CD4-positive, alpha-beta T cell treated with Interleukin-17A for 1 hour (primary cell): ENCODE measurements around the gene FAM149A.
A peak's percentile ranks its signal among the peaks of the same experiment; 100 is the strongest.

ENCODE experiments used
- DNase-seq: peaks from one replicate; pipeline ENCODE4 v3.0.0-alpha.2; 2020

The FAM149A gene

DNA sequence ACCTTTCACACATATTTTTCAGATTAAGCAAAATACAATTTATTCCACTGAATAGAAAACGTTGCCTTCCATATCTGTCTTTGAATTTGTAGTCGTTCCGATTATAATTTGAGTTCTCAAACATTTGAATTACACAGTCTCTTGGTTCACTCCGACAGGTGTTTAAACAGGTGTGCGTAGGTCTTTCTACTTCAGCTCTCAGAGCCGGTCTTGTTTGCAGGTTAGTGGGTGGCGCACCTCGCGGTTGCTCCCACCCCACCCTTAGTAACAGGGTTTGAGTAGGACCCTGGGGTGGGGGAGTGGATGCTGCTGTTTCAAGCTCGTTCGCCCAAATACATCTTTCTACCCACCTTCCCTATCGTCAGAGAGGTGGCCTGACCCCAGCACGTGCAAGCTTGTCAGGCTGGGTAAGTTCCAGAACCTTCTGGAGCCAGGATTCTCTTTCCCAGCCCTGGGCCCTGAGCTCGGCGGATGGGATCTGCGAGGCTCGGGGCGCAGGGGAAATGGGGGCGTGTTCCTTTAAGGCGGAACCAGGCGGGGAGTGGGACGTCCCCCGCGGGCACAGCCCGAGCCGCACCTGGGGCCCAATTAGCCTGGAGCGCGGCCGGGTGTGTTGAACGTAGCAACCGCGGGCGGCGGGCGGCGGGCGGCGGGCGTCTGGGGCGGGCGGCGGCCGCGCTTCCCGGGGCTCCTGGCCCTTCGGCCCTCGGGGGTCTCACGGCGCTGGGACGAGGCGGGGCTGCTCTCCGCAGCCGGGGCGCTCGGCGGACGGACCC lies at the start of gene FAM149A:
Gene FAM149A (plus strand): TSS at position 591 of the 776 bp plus-strand sequence.
- DNase-seq = peak; percentile 26

DNA sequence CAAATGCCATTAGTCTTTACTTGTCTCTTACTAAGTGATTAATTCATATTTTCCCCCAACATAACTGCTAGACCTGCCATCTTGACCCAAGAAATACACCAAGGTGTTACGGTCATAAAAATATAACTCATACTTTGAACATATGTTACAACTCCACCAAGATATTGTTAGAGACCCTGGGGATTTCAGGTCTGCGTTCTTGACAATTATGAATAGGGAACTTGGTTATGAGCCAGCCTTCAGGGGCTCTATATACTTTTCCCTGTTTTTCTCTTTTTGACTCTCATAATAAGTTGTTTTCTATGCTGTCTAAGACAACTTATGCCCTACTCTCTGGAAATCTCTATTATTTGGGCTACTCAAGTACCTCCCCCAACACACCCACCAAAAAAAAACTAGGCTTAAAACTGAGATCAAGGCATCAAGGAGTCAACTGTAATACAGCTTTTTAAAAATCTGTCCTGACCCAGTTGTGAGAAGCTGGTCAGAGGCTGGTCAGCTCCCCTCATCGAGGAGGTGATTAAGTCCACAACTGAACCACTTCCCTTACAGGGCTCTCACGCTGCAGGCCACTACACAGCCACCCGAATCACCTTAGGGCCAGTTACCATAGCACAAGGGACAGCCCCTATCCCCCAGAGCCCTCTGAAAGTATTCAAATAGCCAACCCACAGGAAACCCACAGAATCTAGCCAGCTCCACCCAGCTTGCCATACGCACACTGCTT lies 46.1 kb upstream of the FAM149A start:
- DNase-seq = peak; percentile 15

DNA sequence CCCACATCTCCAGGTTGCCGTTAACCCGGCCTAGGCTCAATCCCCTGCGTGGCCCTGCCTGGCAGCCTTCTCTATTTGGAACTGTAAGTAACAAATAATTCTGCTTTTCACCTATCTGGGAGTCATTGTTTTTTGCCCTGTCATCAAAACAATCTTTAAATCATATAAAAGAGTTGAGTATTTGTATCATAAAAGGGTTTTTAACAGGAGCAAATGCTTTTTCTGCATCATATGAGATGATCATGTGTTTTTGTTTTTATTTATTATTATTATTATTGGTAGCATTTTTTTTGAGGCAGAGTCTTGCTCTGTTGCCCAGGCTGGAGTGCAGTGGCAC lies 45.6 kb upstream of the FAM149A start:
- no peak for DNase-seq

DNA sequence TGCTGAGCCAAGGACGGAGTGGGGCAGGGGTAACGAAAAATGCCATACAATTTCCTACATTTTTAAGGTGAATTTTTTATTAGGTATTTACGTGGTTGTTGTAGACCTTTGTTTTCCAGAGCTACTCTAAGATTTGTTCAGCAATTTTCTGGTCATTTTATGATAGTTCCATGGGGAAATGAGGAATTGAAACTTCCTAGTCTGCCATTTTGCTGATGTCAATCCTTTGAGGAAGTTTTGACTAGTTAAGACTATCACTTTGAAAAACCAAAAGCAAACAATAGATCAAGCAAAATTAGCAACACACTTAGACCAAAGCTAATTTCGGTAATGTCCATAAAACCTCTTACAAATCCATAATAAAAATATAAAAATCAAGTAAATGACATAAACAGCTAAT lies 42.6 kb upstream of the FAM149A start:
- no peak for DNase-seq

DNA sequence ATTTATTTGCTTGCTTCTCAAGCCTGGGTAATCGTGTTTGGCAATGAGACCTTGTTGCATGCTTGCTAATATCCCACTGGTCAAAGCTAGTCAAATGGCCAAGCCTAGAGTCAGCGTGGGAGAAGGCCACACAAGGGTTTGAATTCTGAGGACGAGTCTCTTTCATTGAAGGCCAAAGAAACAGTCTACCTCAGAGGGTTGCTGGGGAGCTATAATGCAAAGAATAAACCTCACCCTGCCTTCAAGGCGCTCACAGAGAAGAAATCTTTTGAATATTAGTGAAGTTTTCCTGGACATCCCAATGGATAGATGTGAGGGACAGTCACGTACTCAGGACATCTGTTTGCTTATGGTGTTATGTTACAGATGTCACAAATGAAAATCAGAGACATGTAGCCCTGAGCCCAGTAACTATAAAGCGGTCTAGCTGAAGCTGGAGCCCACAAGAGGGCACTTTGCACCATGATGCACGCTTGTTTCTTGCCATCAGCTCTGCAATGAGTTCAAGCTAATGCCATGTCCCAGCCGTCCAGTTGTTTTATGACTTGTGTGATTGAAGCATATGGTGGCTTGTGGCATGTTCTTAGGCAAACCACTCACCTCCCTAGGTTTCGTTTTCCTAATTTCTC lies 36.6 kb upstream of the FAM149A start:
- peak; percentile 62 for DNase-seq

DNA sequence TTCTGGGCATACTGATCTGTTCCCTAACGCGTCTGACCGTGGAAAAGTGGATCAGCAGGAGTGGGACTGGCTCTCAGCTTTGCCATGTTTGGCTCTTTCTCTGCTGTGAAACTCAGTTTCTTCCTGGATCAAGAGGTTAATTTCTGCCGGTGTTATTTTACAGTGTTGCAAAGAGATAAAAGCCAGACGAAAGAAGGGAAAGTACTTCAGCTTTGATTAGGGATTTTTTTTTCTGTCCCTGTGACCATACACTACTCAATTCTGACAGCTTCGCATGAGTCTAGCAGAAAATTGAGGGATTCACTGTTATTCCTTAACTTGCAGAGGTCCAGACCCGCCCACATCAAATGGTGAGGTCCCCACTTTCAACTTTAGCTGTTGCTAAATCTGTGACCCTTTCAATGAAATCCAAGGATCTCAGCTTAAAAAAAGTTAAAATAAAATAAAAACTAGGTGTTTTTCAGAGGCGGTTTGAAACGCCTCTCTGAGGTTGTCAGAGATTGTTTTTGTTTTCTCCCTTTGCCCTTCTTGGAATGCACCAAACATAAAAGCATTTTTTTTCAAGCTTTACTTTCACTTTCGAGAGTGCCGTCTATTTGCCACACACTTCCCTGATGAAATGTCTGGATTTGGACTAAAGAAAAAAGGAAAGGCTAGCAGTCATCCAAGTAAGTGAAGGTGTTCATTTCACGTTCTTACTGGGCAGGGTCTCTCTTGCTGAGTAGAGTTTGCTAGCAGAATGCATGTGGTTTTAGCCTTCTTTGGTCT lies 35.7 kb upstream of the FAM149A start, which contains the start of gene TLR3:
Gene TLR3 (plus strand): TSS at position 576 of the 768 bp plus-strand sequence. CDS start 7,464 bp downstream, outside the sequence.
- DNase-seq = peak; percentile 40

DNA sequence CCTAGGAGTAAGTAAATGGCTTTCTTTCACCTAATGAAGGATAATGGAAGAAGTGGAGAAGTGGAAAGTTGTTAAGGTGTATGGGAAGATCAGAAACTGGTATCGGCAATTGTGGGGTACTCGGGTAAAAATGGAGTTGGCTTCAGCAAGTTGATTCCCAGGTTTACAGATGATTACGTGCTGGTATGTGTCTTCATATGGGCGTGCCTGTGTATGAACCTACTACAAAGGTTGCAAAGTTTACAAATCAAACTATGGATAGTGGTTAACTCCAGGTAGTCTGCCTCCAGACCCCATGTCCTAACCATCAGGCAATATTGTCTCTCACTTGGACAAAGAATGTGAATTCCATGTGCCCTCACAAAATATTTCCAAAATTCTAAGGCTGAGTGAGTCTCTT lies 34.8 kb upstream of the FAM149A start:
- DNase-seq = no peak

DNA sequence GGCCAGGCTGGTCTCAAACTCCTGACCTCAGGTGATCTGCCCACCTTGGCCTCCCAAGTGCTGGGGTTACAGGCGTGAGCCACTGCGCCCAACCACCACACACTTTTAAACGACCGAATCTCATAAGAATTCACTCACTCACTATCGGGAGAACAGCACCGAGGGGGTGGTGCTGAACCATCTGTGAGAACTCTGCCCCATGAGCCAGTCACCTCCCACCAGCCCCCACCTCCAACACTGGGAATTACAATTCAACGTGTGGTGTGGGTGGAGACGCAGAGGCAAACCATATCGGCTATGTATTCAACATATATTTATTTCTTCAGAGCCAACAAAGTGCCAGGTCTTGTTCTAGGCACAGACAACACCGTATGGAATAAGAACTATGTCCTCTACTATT lies 32.0 kb upstream of the FAM149A start:
- DNase-seq = no peak

DNA sequence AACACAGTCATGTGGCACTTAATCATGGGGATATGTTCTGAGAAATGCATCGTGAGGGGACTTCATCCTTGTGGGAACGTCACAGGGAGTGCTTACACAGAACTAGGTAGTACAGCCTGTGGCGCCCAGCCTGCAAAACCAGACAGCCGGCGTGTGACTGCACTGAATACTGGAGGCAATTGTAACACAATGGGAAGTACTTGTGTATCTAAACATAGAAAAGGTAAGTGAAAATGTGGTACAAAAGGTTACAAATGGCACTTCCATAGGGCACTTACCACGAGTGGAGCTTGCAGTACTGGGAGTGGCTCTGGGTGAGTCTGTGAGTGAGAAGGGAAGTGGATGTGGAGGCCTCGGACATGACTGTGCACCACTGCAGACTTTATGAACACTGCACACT lies 30.3 kb upstream of the FAM149A start:
- DNase-seq = peak; percentile 18

DNA sequence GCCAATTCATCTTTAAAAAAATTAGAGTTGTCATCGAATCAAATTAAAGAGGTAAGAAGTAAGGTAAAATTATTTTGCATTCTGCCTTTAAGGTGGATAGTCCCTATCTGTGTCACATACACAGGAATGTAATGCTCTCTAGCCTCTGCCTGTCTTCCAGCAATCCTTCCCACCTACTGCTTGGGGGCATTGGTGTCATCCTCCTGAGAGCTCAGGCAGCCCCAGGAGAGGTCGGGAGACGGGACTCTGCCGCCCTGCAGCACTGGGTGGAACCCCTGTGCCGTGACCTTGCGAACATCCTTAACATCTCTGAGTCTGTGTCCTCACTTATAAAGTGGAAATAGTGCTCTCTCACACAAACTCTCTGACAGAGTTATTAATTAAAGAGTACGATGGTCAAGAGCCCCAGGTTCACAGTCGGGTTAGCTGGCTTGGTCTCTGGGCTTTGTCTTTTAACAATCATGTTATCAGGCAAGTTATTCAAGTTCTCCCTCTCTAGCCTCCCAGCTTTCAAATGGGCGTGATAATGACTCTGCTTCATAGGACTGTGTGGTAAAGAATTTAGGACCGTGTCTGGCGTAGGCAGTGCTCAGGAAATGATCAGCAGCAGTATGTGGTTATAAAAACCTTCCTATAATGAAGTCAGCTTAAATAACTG lies 25.4 kb upstream of the FAM149A start:
- DNase-seq = no peak

DNA sequence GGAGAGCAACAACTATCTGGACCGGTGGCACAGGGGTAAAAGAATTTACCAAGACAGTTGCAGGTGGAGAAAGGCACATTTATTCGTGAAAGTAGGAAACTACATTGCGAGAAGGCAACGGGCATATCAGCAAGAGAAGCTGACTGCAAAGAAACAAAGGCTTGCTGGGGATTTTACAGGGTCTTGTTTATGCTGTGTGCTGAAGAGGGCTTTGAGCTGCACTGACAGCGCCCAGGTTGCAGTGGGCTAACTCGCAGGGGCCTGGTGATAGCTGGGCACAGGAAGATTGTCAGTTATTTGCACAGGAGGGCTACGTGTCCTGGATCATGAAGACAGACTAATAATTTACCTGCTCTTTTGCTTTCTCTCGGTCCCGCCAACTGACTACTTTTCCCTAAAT lies 24.8 kb upstream of the FAM149A start:
- DNase-seq = no peak

DNA sequence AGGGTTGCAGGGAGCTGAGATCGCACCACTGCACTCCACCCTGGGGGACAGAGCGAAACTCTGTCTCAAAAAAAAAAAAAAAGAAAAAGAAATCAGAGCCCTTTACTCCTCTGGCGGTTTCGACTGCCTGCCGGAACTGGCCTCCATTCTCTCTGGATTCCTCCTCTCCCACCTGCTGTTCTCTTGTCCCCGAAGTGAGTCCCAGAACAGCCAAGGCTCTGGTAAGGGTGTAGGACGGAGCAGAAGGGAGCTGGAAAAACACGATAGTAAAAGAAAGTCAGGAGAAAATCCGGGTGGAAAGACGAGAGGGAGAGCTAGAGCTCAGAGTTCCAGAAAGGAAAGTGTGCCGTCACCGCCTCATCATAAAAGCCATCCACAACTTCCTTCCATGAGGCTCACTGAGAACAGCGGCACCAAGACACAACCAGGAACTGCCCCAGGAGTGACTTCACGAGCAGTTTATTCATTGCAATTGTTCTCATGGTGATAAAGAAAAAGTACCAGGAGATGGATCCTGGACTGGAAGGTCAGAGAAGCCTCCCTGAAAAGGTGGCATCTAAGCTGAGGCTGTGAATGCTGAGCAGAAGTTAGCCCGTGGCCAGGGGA lies 23.2 kb upstream of the FAM149A start:
- no peak for DNase-seq

DNA sequence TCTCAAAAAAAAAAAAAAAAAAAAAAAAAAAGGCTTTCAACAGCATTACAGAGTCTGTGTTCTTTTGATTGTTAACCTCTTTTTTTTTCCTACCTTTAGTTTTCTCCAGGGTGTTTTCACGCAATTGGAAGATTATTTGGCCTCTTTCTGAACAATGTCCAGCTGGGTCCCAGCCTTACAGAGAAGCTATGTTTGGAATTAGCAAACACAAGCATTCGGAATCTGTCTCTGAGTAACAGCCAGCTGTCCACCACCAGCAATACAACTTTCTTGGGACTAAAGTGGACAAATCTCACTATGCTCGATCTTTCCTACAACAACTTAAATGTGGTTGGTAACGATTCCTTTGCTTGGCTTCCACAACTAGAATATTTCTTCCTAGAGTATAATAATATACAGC lies 22.3 kb upstream of the FAM149A start:
- DNase-seq = no peak

DNA sequence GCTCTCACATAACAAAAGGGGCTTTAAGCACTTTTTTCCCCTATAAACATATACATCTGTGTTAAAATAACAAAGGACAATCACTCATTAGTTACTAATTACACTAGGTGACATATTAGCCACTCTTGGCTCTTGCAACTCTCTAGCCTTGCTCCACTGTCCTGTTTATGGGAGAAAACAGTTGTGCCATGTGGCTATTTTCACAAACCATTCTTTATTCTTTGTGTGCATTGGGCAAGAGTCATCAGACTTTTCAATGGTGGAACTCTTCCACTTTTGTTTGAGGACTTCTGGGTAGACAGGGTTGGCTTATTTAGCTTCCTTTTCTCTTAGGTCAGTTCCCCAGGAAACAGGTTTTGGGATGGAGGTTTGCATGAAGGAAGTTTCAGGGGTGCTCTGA lies 16.0 kb upstream of the FAM149A start:
- DNase-seq = no peak

DNA sequence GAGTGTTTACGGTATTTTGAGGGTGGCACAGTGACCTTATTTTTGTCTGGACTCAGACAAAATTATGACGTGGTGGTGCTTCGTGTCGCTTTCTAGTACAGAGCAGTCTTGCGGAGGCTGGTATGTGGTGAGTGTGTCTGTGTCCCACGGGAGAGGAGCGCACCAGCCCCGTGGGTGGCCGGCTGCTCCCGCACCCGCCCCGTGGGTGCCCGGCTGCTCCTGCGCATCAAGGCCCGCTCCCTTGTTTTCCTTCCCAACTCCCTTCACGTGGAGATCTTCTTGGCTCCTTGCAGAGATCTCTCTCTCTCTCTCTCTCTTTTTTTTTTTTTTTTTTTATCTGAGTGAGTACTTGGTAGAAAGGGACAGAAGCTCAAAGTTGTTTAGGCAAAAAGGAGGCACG lies 12.2 kb upstream of the FAM149A start:
- DNase-seq = no peak

DNA sequence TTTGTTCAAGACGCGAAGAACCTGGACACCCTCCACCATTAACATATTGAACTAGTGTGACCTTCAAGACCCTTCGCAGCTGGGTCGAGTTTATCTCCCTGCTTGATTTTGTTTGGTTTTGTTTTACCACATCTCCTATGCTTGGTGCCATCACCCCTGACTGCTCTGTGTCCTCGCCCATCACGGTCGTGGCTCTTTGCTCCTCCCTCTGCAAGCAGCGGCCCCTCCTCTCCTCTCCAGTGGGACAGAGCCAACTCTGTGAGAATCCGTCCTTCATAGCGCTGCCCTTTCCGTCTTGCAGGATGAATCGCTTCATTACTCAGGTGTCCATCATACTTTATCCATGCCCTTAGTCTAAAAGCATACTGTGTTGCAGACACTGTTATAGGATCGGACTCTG lies 9.1 kb upstream of the FAM149A start:
- DNase-seq = no peak

DNA sequence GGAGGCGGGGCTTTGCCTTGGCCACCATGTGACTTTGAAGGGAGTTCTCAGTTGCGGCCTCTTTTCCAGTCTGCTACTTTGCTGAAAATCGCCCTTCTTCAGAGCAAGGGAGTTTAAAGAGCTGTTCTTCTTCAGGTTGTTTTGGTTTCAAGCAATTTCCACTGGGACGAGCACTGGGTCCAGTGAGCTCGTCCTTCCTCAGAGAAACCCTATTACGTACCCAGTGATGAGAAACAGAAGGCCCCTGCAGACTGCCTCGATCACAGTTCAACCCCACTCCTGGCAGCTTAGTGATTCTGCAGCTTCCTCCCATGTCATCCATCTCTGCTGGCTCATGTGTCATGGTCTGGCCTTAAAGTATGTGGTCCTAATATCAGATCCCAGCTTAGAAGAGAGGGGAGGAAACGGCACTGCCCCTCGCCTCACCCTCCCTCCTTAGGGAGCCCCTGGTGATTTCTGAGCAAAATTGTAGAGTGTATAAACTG lies 7.8 kb upstream of the FAM149A start:
- DNase-seq = no peak

DNA sequence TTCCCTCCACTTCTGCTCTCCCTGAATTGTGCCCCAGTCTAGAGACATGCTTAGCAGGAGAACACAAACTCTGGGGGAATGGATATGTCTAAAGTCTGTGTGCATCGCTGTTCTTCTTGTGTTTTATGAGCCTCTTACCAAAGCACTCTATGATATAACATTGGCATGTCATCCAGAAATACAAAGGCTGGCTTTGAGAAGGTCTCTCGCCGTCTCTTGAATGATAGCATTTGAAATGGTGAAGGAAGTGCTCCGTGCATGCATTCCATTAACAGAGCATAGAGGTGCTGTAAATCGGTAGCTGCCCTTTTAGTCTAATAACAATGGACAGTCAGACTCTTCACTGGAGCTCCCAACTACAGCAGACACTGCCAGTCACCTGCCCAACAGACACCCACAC lies 7.1 kb upstream of the FAM149A start:
- no peak for DNase-seq

DNA sequence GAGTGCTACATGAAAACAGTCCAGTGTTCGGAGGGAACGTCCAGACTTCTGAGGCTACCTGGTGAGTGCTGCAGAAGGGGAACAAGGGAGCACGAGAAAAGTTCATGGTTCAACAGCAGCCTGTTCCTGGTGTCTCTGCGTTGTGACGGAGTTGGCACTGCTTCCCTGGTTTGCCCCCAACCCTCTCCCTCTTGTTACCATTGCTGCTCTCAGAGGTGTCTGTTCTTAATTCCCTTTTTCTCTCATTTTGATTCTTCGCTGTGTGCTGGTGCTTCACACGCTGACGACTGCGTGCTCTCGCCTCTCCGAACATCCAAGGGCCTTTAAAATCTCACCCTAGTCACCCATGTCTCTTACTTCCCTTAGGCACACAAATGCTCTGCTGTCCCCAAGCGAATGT lies 1.6 kb upstream of the FAM149A start:
- DNase-seq = no peak

DNA sequence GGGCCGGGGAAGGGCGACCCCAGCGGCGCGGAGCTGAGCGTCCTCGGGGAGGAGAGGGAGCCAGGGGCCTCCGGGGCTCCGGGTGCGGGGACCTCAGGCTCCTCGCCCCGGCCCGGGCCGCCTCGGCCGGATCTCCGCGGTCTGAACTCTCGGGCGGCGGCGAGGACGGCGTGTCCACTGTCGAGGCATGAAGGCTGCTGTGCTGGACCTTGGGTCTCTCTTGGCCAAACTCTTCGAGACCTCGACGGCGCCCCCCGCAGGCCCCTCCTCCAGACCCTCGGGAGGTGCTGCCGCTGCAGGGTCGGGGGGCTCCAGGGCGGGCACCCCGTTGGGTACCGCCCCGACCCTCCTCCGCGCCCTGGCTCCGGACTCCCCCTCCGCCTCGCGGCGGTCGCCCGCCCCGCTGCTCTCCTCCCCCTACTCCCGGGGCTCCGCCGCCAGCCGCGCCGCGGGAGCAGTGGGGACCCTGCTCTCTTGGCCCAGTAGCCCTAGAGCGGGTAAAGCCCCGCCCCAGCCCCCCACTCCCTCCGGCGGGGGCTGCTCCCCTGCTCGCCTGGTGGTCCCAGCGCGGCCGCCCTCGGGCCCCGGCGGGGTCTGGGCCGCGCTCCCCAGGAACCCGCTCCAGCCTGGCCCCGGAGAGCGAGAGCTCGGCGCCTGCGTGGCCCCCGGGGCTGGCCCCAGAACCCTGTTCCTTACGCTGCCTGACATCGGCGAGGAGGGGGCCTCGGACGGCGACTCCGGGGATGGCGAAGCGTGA lies 564 bp downstream of the FAM149A start:
- DNase-seq = no peak

DNA sequence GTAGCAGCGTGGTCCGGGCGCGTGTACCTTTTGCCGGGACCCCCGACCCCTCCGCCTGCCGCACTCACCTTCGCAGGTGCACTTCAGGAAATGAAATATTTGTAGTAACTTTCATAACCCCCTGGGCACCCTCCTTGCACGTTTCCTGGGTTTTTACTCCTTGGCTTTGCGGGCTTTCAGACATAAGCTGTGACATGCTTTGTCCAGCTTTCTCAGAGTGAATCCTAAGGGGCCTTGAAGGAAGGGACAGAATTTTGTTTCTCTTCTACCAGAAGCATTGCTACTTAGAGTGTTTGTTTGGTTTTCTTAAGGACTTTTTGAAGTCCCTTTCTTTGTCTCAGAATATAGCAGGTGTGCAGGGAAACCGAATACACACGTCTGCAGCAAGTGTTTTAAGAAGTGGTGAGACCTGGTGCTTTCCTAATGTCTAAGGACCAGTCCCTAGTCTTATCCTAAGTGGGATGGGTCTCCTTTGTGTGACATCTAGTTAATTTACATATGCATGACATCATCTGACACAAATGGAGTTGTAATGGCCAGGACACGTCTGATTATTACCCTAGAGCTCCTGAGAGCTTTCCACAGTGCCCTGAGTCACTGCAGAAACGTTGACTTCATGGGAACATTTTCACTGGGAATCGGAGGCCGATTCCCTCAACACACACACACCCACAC lies 1.3 kb downstream of the FAM149A start:
- DNase-seq = no peak
